Fibroblast of the conjunctiva (primary cell): ENCODE measurements around the gene MYH9.

ENCODE experiments used
- DNase-seq: peaks from one replicate; pipeline ENCODE4 v3.0.0-alpha.2; 2010; ENCODE audit warnings: low read depth

The MYH9 gene

DNA sequence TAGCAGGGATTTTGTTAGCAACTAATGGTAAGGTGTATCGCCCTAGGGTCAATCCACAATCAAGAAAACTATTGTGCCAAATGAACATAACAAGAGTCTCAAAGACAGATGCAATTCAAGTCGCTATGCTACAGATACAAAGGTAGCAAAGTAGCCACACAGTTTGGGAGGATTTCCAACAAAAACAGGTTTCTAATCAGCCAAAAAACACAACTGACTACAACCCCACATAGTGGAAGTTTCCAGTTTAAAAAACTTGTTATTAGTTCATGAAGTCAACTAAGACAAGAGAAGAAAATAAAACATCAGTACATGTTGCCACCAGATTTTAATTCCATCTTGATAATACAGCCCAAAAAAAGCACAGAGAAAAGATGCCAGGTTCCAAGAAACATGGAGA, 38.0 kb downstream of the MYH9 start:
- no peak for DNase-seq

DNA sequence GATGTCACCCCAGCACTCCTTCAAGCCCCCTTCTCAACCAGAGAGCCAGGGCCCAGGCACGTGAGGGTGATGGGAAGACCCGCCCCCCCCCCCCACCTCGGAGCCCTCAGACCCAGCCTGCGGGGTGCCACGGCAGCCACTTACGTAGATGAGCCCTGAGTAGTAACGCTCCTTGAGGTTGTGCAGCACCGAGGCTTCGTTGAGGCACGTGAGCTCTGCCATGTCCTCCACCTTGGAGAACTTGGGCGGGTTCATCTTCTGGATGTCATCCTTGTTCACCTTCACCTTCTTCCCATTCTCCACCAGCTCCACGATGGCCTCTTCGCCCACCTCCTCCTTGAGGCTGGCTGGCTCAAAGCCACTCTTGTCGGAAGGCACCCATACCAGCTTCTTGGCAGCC, 39.0 kb downstream of the MYH9 start:
- DNase-seq = no peak

DNA sequence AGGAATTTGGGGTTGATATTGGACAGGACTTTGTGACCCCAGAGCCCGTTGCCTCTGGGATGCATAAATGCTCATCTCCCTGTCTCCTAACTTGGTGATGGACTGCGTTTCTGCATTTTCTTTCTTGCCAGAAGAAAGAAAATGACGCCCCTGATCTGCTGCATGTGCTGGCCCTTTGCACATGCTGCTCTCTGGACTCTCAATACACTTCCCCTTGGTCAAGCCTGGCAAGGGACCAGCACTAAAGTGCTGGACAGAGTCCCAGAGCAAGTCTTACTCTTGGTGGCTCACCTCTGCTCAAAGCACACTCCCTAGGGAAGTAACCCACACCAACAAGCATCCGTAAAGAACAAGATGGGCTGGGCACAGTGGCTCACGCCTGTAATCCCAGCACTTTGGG, 40.7 kb downstream of the MYH9 start:
- no peak for DNase-seq

DNA sequence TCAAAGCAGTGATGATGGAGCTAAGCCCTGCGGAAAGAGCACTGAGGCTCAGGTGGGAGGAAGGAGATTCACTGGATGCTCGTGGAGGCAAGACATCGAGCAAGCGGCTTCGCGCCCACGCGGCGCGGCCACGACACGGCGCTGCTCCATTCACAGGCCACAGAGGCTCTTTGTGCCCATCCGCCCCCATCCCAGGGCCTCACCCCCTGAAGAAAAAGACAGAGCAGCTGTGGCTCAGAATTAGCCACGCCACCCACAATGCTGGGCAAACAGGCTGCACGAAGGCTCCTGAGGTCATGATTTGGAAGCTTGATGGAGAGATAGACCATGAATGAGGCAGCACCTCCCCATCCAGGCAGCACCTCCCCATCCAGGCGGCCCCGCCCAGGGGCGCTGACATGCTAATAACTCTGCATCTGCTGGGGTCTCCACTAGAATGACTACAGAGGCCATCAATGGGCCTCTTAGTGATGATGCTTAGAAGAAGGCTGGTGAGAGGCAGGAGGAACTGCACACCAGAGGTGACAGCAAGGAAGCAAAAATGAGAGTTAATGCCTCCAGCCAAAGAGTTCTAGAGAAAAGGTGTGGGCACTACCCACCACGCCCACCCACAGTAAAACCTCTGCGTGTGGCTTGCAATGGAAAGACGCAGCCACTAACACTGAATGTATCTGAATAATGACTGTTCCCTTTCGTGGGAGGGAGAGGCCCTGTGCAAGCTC, 43.5 kb downstream of the MYH9 start:
- DNase-seq = no peak

DNA sequence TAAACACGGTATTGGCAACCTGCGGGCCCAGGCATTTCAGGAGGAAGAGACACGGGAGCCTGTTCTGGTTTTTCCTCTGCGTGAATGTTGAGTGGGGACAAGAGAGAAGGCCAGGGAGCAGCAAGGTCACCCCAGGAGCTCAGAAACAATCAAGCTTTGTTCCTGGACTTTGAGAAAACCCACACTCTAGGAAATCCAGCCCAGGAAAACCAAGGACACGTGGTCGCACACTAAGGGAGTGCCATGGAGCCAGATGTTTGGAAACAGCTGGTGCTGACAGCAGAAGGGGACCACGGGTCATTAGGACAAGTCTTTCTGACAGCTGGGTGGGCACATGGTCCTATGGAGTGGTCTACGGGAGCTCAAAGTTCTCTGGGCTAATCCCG, 44.1 kb downstream of the MYH9 start:
- DNase-seq = no peak

DNA sequence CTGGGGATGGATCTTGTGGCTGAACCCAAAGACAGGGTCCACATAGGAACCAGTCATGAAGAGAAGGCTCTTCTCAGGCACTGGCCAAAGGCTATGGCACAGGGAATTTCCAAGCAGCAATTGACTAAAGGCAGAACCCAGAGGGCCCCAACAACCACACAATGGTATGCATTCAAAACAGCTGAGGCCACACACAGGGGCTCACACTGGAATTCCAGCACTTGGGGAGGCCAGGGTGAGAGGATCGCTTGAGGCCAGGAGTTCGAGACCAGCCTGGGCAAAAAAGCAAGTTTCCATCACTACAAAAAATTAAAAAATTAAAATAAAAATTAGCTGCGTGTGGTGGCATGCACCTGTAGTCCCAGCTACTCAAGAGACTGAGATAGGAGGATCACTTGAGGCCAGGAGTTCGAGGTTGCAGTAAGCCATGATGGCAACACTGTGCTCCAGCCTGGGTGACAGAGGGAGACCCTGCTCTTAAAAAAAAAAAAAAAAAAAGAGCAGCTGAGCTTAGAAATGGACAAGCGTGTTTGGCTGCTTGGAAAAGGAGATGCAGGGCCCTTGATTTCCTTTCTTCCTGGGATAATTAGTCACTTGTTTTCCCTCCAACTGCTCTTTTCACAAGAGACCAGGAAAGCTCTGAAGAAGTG, 44.6 kb downstream of the MYH9 start:
- no peak for DNase-seq

DNA sequence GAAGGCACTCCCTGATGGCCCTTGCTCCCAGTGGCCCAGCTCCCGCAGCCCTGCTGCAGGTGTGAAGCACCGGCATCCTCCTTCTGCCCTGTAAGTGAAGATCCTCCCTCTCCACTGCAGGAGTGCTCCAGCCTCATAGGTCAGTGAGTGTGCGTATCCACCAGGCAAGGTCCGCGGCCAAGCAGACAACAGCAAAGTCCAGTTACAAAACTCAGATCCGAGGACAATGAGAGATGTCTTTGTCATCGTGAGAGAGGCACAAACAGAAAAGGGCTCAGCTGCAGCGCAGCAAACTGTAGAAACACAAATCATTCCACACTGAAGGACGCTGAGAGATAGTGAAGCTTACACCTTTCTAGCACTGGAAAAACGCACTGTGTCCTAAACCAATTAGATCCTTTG, 46.1 kb downstream of the MYH9 start:
- DNase-seq = no peak

DNA sequence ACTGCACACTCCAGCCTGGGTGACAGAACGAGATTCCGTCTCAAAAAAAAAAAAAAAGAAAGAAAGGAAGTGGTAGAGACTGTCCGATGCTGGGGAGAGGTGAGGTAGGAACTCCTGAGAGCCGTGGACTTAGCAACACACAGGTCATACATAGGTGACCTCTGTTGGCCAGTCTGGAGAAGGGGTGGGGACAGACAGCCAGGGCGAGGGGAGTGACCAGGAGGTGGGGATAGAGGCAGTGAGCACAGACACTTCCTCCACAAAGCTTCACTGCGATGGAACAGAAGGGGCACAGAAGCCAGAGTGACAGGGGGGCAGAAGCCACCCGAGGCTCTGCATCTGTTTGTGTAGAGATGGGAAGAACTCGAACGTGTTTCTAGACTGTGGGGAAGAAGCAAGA, 47.1 kb downstream of the MYH9 start:
- DNase-seq = no peak

DNA sequence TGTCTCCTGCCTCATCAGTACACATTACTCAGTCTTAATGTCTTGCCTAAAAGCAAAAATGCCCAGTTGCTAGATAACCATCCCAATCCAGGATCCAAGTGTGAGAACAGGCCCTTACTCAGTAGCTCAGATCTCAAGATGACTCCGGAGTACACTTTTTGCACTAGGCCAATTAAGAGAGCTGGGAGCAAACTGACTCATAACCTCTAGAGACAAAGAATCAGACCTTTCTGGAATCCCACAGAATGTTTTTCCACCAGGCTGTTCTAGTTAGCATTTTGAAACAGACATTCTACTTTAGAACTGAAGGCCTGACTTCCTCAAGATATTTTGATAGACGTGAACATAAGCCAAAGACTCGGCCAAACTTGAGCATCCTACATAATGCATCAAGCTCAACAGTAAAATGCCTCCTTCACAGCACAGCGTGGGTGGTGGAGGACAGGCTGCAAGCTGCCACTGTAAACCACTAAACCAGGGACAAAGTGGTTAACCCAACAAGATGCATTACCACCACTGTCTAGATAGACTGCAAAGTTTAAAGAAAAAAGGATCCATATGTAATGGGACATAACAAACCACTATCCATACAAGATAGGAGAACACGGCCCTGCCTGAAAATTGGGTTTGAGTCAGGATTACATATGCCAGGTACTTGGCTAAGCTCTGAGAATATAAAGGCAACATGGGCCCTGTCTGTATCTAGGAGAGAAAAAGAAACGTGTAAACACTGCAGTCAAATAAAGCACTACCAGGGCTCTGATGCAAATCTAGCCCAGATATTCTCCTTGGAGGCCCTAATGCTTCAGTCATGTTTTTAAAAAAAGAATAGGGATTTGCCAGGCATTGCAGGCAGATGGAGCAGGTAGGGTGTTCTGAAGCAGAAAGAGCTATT, 48.3 kb downstream of the MYH9 start:
- DNase-seq = peak; percentile 64

DNA sequence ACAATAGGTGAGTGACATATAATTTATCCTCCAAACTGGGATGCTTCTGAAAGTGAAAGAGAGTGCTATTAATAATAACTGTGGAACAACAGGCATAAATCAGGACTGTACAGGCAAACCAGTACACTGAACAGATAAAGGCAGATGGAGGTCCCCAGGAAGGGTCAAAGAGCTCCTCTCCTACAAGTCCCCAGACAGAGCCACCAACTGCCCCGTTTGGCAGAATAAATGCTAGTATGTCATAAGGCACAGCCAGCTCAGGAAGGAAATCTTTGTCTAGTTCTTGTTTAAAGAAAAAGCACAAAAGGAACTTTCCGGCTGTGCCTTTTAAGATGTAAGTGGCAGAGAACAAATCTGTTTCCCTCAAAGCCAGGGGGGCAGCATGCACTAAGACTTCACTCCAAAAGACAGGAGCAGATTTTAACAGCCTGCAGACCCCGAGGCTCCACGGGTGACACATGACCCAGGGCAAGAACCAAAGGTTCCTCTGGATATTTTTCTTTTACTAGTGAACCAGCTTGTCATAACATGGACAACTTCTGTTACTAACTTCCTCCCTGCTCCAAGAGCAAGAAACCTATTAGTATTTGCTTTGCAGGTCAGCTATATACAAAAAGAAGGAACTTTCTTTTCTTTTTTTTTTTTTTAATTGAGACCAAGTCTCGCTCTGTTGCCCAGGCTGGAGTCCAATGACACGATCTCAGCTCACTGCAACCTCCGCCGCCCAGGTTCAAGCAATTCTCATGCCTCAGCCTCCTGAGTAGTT, 50.2 kb downstream of the MYH9 start:
- no peak for DNase-seq

DNA sequence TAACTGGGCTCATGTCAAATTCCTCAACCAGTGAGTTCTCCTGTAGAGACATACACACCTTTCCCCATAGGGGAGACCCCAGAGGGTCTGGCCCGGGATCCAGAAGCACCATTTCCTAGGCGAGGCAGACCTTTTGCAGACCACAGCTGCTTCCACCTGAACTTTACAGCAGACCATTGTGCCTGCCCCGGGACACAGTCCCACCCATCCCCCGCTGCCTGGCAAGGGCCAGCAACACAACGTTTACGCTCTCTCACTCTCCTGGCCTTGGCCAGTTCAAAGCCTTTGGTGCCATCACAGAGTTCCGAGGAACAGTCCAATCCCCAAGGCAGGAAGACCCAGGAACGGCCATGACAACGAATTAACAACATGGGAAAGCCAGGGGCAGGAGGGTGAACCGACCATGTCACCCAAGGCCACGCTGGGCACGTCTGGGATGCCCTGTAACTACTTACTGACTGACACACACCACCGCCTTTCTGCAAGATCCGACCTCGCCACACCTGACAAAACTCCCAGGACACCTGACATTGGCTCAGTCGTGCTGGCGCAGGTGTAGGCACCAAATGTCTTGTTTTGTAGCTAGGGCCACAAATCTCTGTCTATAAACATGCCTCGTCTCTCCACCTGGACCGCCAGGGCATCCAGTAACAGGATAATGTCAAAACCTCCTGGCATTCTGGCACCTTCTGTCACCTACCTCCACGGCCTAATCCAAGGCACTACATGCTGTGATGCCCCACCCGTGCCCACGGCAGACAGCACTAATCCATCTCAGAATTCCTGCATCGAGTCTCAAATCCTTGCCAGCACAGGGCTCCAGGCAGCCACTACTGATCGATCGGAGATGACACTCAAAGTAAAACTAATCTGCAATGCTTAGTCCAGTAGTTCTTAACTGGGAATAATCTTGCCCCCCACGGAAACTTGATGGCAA, 51.3 kb downstream of the MYH9 start:
- DNase-seq = no peak

DNA sequence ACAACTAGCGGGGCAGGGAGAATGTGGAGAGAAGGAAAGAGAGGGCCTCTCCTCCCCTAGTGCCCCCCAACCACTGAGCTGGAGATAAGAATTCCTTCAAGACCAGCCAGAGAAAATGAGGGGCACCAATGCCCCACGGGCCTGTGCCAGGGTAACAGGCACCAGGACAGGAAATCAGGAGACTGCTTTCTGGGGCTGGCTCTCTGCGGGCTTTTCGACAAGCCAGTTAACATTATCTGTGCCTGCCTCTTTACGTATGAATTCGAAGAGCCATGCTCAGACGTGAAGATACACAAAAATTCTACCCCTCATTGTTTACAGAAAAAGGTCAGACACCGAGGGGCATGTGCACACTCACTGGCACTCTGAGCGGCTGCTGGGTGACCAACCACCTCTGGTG, 52.1 kb downstream of the MYH9 start:
- DNase-seq = no peak

DNA sequence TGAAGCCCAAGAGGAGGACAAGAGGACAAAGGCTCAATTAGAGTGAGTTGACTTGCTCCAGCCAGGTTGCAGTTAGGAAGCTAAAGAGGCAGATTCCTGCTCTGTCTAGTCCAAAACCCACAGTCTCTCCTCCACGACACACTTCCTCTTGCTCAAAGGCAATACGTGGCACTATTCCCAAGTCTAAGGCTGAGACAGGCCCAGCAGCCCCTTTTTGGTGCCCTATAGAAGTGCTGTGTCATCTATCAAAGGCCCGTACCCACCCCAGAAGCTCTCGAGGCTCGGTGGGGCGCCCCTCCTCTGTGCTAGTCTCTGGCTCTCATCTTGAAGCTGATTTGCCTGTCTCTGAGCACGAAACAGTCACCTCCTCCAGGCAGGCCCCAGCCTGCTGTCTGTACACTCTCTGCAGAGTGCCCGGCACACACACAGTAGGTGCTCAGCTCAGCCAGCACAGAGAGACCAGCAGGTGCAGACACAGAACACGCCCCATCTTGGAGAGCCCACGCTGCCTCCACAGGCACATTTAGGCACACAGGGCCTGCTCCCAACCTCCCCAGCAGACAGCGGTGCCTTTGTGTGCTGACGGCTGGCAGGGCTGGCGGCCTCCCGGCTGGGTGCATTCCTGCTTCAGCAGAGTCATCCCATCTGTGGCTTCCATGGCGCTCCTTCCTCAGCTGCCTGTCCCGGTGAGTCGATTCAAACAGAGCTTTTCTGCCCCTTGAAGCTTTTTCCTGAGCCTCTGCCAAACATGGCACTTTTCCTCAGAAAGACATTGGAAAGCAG, 52.8 kb downstream of the MYH9 start:
- no peak for DNase-seq

DNA sequence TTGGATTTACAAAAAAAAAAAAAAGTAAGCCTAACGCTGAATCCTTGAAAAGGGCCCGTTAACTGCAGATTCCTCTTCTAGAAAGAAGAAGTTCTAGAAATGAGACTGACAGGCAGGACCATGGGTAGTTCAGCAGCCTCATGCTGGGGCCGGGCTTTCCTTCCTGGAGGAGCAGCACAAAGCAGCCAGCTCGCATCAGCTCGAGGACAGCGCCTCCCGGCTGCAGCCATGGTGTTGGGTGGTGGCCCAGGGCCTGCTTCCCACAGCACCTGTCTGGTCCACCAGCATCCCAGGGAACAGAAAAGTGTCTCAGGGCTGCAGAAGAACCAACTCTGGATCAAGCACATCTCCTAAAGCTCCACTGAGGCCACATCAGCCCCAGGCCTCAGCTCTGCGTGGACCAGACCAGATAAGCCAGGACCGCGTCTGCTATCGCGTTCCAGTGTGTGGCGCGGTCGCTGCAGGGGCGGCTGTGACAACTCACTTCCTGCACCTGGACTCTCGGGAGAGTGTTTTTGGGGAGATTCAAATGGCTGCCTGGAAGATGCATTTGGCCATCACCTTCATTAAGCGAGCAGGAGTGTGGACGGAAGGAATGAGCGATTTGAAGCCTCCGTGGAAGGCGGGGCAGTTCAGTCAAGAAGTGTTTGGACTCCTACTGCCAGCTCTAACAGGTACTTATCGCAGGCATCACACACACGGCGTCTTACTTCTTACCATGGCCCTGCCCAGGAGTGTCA, 53.5 kb downstream of the MYH9 start:
- no peak for DNase-seq

DNA sequence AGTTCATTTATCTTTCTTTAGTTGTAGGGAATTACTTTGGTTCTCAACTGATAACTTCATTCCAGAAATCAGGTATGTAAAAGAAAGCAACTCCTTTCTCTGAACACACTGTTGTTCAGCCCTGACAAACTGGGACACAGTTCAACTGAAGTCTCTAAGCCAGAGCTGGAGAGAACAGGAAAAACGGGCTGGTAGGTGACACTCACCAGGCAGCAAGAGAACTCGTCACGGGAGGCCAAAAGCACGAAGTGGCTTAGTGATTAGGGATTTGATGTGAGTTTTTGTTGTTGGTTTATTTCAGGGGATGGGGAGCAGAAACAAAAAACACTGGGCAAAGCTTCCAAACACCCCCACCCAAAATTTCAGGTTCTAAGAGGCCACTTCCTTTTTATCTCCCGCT, 54.1 kb downstream of the MYH9 start:
- DNase-seq = no peak

DNA sequence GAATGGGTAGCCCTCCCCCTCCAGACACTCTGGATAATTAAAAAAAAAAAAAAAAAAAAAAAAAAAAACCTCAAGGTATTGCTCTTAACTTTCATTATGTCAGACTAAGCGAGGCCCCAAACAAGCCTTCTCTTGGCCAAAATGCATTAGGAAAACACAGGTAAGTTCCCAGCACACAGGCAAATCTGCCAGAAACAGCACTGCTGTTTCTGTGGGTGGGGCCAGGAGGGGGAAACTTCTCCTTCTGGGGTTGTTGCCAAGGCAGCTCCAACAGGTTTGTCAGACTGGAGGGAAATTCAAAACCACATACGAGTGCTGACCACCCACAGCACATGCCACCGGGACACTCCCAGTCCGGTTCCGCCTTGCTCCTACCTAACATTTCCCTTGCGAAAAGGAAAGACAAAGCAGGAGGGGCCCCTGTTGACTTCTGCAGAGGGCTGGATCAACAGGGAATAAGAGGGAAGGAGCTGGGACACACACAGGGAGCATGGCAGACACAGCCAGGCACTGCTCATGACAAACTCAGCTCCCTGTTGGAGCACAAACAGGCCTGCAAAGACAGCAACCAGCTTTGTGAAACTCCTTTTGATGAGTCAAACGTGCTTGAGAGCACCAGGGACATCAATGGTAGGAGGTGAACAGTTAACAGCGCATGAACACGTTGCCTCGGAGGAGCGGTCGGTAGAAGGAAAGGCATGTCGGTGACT, 55.0 kb downstream of the MYH9 start:
- DNase-seq = no peak

DNA sequence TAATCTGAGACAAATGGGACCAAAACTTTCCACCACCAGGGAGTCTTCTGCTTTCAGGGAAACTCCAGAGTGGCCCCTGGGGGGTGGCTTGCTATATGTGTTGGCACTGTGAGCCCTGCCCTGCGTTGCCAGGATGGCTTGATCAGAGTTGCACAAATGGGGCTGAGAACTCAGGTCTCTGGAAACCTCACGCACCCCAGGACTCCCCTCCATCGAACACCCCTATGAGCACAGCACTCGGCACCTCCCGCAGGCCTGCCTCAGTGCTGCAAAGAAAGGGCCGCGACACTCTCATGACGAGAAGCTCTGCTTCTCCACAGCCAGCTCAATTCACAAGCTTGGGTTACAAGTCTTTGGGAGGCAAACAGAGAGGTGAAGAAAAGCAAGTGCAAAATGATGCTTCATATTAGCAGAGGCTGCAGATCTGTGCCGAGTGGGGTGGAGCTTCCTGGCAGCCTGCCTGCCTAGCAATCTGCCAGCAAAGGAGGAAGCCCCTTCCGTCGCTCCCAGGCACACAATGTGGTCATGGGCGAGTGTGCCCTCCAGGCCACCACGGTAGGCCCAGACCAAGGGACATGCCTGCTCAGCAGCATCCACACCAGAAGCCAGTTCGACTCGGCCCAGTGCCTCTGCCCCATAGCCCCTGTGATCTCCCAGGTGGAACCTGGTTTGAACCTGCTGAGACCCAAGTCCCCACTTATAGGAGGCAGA, 55.7 kb downstream of the MYH9 start:
- DNase-seq = no peak

DNA sequence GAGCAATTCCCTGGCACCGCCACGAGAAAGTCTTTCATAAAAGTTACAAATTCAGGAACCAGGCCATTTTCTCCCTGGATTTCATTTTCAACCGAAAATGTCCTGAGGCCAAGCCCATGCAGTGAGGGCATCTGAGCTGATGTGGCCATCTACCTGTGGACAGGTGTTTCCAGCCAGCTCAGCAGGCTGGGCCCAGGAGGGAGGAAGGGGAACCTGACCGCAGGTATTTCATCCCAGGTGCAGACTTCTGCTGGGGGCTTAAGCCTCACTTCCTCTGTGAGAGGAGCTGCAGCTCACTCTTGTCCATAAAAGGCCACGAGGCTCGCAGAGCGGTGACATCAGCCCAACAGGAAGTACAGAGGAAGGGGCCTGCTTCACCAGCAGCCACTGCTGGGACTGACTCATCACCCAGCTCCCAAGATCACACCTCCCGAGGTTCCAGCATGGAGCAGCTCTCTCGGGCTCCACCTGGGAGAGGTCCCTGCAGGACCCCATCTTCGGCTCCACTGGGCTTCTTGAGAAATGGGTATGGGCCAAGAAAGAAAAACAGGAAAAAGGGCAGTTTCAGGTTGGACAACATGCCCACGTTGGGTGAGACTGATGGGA, 56.4 kb downstream of the MYH9 start:
- peak; percentile 73 for DNase-seq
